WERI-Rb-1 (cell line): ENCODE measurements around the gene PDE4B.

Experiments
- DNase-seq: peaks from one replicate; pipeline ENCODE4 v3.0.0-alpha.2; 2020
- H3K27ac ChIP-seq: fragments of 250-450 bp; sonication (Bioruptor Pico); 2 replicates; pipeline ENCODE4 v1.5.1; 2020; ENCODE audit warnings: mild to moderate bottlenecking, moderate library complexity
- H3K27me3 ChIP-seq: fragments of 250-450 bp; sonication (Bioruptor Pico); 2 replicates; pipeline ENCODE4 v1.5.1; 2021; ENCODE audit warnings: mild to moderate bottlenecking, low read depth, moderate library complexity; ENCODE audit not compliant: insufficient read depth, severe bottlenecking
- H3K36me3 ChIP-seq: fragments of 250-450 bp; sonication (Bioruptor Pico); 2 replicates; pipeline ENCODE4 v1.5.1; 2020; ENCODE audit warnings: mild to moderate bottlenecking, moderate library complexity
- H3K4me3 ChIP-seq: 2 replicates; pipeline ENCODE4 v1.5.1; 2011; ENCODE audit warnings: low read depth, mild to moderate bottlenecking, control low read depth, low read length
- H3K9me3 ChIP-seq: fragments of 250-450 bp; sonication (Bioruptor Pico); 2 replicates; pipeline ENCODE4 v1.5.1; 2021; ENCODE audit warnings: mild to moderate bottlenecking, moderate library complexity; ENCODE audit not compliant: severe bottlenecking
- TF ChIP-seq, protein P1 (sequence below): IDR thresholded peaks from 2 replicates; pipeline ENCODE4 v1.5.1; 2011; ENCODE audit warnings: low read depth, mild to moderate bottlenecking, control low read depth, inconsistent platforms, low read length

PDE4B gene

DNA sequence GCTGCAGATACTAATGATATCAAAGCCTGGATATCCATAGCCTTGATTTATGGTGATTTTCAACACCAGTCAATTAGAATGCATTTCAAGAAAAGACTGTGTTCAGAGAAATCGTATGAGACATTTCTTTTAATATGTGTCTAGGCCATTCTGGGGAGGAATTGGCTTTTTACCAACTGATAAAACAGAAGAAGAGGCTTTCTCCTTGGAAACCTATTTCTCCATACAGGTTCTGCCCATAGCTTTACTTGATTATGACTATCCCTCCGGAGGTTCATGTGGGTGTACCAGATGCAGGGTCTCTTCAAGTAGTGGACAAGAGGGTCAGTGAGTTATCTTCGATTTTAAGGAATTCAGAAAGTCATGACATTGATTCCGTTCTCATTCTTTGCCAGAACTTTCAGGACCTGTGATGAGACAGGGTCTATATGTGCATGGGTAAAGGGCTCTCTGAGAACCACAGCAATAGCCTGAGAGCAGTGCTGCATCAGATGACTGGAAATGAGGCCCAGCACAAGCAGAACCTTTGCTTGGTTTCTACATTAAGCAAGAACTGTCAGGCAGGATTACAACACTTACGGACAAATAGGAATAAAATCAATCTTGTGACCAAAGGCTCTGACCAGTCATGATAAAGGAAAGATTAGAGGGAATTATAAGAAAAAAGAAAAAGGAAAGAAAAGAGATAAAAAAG is 477.6 kb downstream of the PDE4B start:
- Histone ChIP-seq H3K36me3 (no peaks in the 10 kb centered on the region), H3K27me3 (no peaks in the 10 kb centered on the region), H3K9me3 (no peaks in the 10 kb centered on the region), H3K4me3 (no peak overlapping the region), H3K27ac (no peak overlapping the region)
- DNase-seq: no peak
- TF ChIP-seq, protein P1, sequence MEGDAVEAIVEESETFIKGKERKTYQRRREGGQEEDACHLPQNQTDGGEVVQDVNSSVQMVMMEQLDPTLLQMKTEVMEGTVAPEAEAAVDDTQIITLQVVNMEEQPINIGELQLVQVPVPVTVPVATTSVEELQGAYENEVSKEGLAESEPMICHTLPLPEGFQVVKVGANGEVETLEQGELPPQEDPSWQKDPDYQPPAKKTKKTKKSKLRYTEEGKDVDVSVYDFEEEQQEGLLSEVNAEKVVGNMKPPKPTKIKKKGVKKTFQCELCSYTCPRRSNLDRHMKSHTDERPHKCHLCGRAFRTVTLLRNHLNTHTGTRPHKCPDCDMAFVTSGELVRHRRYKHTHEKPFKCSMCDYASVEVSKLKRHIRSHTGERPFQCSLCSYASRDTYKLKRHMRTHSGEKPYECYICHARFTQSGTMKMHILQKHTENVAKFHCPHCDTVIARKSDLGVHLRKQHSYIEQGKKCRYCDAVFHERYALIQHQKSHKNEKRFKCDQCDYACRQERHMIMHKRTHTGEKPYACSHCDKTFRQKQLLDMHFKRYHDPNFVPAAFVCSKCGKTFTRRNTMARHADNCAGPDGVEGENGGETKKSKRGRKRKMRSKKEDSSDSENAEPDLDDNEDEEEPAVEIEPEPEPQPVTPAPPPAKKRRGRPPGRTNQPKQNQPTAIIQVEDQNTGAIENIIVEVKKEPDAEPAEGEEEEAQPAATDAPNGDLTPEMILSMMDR: no peak

DNA sequence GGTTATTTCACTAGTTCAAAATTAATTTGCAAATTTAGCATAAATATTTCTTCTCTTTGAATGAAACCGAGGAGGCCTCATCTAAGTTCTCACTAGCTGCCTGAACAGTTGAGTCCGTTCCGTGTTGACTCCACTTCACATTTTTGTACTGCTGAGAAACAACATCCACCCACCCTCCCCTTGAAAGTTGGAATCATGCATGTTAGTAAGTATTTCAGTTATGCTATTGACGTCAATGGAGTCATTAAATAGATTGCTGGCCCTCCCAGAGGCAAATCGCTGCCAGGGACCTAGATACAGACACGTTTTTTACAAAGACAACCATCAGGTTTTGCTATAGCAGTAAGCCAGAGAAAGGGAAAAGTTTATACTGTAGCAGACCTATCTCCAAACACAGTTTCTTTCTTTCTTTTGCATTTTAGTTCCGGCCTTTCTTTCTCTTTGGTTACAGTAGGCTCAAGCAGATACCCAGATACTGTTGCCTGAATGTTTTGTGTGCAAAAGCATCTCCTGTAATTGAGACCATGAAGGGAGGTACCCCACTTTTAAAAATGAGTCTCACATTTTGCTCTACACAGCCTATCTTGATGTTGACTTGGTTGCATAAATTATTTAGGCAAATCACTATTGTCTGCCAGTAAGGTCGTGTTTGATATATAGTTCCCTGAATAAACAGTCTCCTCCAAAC is 478.7 kb downstream of the PDE4B start:
- H3K4me3 ChIP-seq: no peak overlapping the region
- no peaks in the 10 kb centered on the region for H3K27me3 ChIP-seq
- no peak overlapping the region for H3K27ac ChIP-seq
- no peak for DNase-seq
- TF ChIP-seq, protein P1: no peak
- no peaks in the 10 kb centered on the region for H3K9me3 ChIP-seq
- no peaks in the 10 kb centered on the region for H3K36me3 ChIP-seq

DNA sequence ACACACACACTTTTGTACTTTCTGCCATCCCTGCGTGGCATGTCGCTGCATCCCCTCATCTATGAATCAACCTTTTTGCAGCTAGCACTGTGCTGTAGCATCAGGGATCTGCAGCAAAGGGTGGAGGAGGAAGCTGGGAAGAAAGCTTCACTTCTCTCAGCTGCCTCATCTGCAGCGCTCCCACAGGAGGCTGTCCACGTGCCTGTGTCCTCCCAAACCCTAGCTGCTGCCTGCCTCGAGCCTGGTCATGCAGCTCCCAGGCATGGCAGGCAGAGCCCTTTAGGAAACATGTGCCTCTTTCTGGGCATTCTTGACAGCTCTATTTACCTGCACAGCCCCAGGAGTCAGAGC is 479.2 kb downstream of the PDE4B start:
- H3K36me3 ChIP-seq: no peaks in the 10 kb centered on the region
- H3K9me3 ChIP-seq: no peaks in the 10 kb centered on the region
- no peak overlapping the region for H3K4me3 ChIP-seq
- no peaks in the 10 kb centered on the region for H3K27me3 ChIP-seq
- DNase-seq: no peak
- TF ChIP-seq, protein P1: no peak
- no peak overlapping the region for H3K27ac ChIP-seq

DNA sequence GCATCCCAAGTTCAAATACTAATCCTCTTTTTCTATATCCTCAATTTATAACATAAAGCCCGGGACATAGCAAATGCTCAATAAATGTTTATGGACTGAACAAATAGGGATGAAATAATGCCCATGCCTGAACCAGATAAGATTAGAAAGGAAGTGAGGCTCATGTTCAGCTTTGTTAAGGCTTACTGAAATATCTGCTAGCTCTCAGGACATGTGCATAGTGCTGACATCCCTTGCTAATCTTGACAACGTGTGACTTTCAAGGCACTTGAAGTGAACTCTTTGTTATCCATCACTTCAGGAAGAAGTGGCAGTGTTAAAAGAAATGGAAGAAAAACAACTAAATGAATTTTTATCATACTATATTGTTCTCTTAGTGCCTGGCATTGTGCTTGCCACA is 481.0 kb downstream of the PDE4B start:
- Histone ChIP-seq H3K36me3 (no peaks in the 10 kb centered on the region), H3K4me3 (no peak overlapping the region), H3K9me3 (no peaks in the 10 kb centered on the region), H3K27ac (no peak overlapping the region), H3K27me3 (no peaks in the 10 kb centered on the region)
- TF ChIP-seq, protein P1: no peak
- no peak for DNase-seq

DNA sequence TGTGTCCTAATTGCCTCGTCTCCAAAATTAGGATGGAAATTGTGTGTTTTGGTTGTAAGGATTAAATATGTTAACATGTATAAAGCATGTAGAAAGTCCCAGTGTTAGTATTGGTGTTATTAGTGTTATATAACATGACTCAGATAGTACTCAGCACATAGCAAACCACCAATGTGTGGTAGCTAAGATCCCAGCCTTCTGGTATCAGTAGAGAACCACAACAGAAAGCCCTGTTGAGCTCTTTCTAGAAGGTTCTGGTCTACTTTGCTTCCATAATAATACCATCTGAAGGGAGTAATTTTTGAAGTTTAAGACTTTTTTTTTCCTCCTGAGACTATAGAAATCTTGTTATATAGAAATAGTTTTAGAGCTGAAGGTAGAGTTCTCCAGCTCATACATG is 481.9 kb downstream of the PDE4B start:
- no peak for DNase-seq
- H3K27ac ChIP-seq: no peak overlapping the region
- TF ChIP-seq, protein P1: no peak
- H3K27me3 ChIP-seq: no peaks in the 10 kb centered on the region
- no peak overlapping the region for H3K4me3 ChIP-seq
- H3K9me3 ChIP-seq: no peaks in the 10 kb centered on the region
- no peaks in the 10 kb centered on the region for H3K36me3 ChIP-seq

DNA sequence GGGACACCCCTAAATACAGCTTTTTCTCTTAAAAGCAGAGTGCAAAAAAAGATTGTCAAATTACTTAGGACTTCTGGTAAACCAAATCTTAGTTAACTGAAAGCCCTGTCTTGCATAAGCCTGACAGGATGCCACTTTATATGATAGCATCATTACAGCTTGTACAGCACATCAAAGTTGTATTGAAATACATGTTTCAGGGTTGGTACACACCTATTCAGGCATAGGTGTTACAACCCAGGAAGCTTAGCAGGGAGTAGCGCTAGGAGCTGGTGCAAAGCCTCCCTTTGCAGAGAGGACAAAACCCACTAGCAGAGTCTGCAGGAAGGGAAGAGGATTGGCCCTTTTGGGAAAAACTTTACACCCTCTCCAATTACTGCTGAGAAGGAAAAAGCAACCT is 482.4 kb downstream of the PDE4B start:
- no peak for DNase-seq
- Histone ChIP-seq H3K4me3 (no peak overlapping the region), H3K9me3 (no peaks in the 10 kb centered on the region), H3K36me3 (no peaks in the 10 kb centered on the region), H3K27me3 (no peaks in the 10 kb centered on the region), H3K27ac (no peak overlapping the region)
- TF ChIP-seq, protein P1: no peak
